Loucy (cell line): ENCODE data around the gene DHRS2.
"Not testable (repeated sequence)": the region's sequence is repeated elsewhere in the genome, so short reads cannot be mapped to it uniquely, and the experiment has no call there.

ENCODE experiments used
- H2AFZ ChIP-seq: fragments of 200-600 bp; sonication (generic); 2 replicates; pipeline ENCODE4 v1.6.0; 2016; ENCODE audit warnings: antibody characterized with exemption, mild to moderate bottlenecking, low read length, moderate library complexity
- H3F3A ChIP-seq: fragments of 200-600 bp; 2 replicates; pipeline ENCODE4 v1.6.0; 2016; ENCODE audit warnings: antibody characterized with exemption, low read depth, mild to moderate bottlenecking
- H3K27me3 ChIP-seq: fragments of 200-600 bp; sonication (generic); 2 replicates; pipeline ENCODE4 v1.6.1; 2014; ENCODE audit warnings: low read length, mild to moderate bottlenecking; ENCODE audit not compliant: insufficient read depth, poor library complexity, severe bottlenecking
- H3K36me3 ChIP-seq: fragments of 200-600 bp; sonication (generic); 2 replicates; pipeline ENCODE4 v1.6.1; 2016; ENCODE audit warnings: low read length; ENCODE audit not compliant: insufficient read depth
- H3K4me1 ChIP-seq: fragments of 200-600 bp; sonication (generic); 2 replicates; pipeline ENCODE4 v1.5.1; 2014; ENCODE audit warnings: low read length, mild to moderate bottlenecking; ENCODE audit not compliant: insufficient read depth, poor library complexity, severe bottlenecking
- H3K4me2 ChIP-seq: fragments of 200-600 bp; sonication (generic); 2 replicates; pipeline ENCODE4 v1.6.0; 2014; ENCODE audit warnings: antibody characterized with exemption, low read length, low read depth, mild to moderate bottlenecking; ENCODE audit not compliant: poor library complexity, severe bottlenecking
- H3K4me3 ChIP-seq: fragments of 200-600 bp; sonication (generic); 2 replicates; pipeline ENCODE4 v1.5.1; 2014; ENCODE audit warnings: low read length, mild to moderate bottlenecking, mixed read lengths; ENCODE audit not compliant: poor library complexity, severe bottlenecking
- H3K79me2 ChIP-seq: fragments of 200-600 bp; sonication (generic); 2 replicates; pipeline ENCODE4 v1.6.1; 2014; ENCODE audit warnings: low read length; ENCODE audit not compliant: insufficient read depth
- H3K9ac ChIP-seq: fragments of 200-600 bp; sonication (generic); 2 replicates; pipeline ENCODE4 v1.6.0; 2014; ENCODE audit warnings: mild to moderate bottlenecking, low read depth, low read length, moderate library complexity; ENCODE audit not compliant: poor library complexity, severe bottlenecking
- H3K9me2 ChIP-seq: fragments of 200-600 bp; sonication (generic); replicated peaks from 2 replicates; pipeline ENCODE4 v1.6.1; 2016; ENCODE audit warnings: low read depth, low read length, mixed read lengths
- H3K9me3 ChIP-seq: fragments of 200-600 bp; sonication (generic); 2 replicates; pipeline ENCODE4 v1.6.1; 2014; ENCODE audit warnings: mild to moderate bottlenecking, antibody characterized with exemption, low read length, low read depth; ENCODE audit not compliant: insufficient read depth
- H4K20me1 ChIP-seq: fragments of 200-600 bp; sonication (generic); 2 replicates; pipeline ENCODE4 v1.6.0; 2014; ENCODE audit warnings: antibody characterized with exemption, low read length, mild to moderate bottlenecking; ENCODE audit not compliant: insufficient read depth, poor library complexity, severe bottlenecking
- EZH2phosphoT487 ChIP-seq: fragments of 200-600 bp; IDR thresholded peaks from 2 replicates; pipeline ENCODE4 v1.6.1; 2018; ENCODE audit warnings: antibody characterized with exemption, mild to moderate bottlenecking, moderate library complexity, borderline replicate concordance
- TF ChIP-seq, protein P1 (sequence below): fragments of 200-600 bp; sonication (generic); conservative IDR thresholded peaks from 2 replicates; pipeline ENCODE4 v1.5.1; 2014; ENCODE audit warnings: mild to moderate bottlenecking, antibody characterized with exemption, low read length

DHRS2 gene

DNA sequence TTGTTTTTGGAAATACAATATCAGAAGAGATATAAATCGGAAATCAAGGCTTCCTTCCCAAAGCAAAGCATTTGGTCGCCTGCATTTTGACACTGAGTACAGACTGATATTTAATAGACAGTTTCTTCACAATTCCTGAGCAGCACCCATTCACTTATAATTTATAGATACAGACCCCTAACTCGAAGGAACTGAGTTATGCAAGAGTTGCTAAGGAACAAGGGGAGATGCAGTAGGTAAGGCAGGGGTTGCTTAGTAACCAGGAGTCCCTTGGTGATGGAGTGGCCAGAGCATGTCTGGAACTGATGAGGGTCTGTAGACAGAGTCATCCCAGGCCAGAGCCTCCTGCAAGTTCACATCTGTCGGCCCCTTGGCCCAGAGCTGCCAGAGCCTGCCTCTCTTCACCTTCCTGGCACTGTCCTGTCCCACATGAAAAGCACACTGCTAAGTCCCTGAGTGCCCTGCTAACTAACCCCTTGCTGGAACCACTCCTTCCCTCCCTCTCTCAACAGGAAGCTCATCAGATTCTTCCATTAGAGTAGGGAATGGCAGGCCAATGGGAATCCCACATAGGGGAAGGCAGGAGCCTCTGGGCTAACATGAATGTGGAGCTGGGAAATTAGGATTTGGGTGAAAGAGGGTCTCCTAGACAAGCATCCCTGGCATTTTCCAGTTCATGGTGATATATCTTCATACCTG, 3.6 kb upstream of the DHRS2 start:
- Histone ChIP-seq H4K20me1 (no peaks in the 10 kb centered on the region), H3K4me2 (peak overlapping the region; percentile 46), H3K9me2 (no peaks in the 10 kb centered on the region), H2AFZ (peak overlapping the region; percentile 96), H3K9ac (peak overlapping the region; percentile 67), H3K79me2 (no peaks in the 10 kb centered on the region), H3K4me3 (no peak overlapping the region), H3K9me3 (no peaks in the 10 kb centered on the region), H3K27me3 (no peaks in the 10 kb centered on the region), H3K36me3 (no peaks in the 10 kb centered on the region), H3F3A (no peaks in the 10 kb centered on the region), H3K4me1 (peaks cover 13% of the 10 kb centered on the region)
- TF ChIP-seq, protein P1, sequence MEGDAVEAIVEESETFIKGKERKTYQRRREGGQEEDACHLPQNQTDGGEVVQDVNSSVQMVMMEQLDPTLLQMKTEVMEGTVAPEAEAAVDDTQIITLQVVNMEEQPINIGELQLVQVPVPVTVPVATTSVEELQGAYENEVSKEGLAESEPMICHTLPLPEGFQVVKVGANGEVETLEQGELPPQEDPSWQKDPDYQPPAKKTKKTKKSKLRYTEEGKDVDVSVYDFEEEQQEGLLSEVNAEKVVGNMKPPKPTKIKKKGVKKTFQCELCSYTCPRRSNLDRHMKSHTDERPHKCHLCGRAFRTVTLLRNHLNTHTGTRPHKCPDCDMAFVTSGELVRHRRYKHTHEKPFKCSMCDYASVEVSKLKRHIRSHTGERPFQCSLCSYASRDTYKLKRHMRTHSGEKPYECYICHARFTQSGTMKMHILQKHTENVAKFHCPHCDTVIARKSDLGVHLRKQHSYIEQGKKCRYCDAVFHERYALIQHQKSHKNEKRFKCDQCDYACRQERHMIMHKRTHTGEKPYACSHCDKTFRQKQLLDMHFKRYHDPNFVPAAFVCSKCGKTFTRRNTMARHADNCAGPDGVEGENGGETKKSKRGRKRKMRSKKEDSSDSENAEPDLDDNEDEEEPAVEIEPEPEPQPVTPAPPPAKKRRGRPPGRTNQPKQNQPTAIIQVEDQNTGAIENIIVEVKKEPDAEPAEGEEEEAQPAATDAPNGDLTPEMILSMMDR: no peak
- no peak for TF ChIP-seq EZH2phosphoT487

DNA sequence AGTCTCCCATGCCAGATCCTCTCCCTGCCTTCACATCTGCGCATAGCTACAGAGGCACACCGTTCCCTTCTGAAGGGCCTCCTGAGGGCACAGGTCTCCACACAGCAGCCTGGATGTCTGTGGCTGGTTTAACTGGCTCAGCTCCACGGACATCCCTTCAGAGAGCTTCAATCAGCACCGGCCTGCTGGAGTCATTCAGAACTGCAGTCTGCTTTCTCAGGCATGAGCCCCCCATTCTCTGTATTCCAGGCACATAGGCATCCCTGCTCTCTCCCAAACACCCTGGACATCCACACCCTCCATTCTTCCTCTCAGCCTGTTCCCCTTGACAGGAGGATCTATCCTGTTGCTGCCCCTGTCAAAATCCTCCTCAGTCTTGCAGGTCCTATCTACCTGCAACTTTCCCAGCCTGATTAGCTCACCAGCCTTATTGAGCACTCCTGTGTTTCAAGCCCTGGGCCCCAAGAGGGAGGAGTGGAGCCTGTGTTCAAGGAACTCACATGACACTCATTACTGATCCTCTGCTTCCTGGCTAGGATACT, 2.9 kb upstream of the DHRS2 start:
- no peak overlapping the region for H3K4me3 ChIP-seq
- TF ChIP-seq, protein P1: no peak; the same call in 1 of the 2 replicates
- no peak for TF ChIP-seq EZH2phosphoT487
- no peaks in the 10 kb centered on the region for H3K79me2 ChIP-seq
- H2AFZ ChIP-seq: peak overlapping the region; percentile 59; the same call in 1 of the 2 replicates
- no peak overlapping the region for H3K4me2 ChIP-seq
- H3F3A ChIP-seq: no peaks in the 10 kb centered on the region
- H3K9me3 ChIP-seq: no peaks in the 10 kb centered on the region
- no peaks in the 10 kb centered on the region for H3K36me3 ChIP-seq
- no peaks in the 10 kb centered on the region for H3K27me3 ChIP-seq
- peaks cover 13% of the 10 kb centered on the region for H3K4me1 ChIP-seq
- H3K9me2 ChIP-seq: no peaks in the 10 kb centered on the region
- H3K9ac ChIP-seq: no peak overlapping the region
- no peaks in the 10 kb centered on the region for H4K20me1 ChIP-seq

DNA sequence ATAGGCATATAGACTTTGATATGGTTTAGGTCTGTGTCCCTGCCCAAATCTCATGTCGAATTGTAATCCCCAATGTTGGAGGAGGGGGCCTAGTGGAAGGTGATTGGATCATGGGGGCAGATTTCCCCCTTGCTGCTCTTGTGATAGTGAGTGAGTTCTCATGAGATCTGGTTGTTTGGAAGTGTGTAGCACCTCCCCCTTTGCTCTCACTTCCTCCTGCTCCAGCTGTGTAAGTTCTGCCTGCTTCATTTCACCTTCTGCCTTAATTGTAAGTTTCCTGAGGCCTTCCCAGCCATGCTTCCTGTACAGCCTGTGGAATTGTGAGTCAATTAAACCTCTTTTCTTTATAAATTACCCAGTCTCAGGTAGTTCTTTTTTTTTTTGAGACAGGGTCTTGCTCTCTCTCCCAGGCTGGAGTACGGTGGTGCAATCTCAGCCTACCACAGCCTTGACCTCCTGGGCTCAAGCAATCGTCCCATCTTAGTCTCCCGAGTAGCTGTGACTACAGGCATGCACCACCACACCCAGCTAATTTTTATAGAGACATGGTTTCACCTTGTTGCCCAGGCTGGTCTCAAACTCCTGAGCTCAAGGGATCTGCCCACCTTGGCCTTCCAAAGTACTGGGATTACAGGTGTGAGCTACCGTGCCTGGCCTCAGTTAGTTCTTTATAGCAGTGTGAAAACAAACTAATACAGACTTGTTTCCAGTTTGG, 1.3 kb upstream of the DHRS2 start:
- not testable (repeated sequence) for H3K9ac ChIP-seq, H3F3A ChIP-seq, H3K9me2 ChIP-seq, H3K79me2 ChIP-seq, H3K36me3 ChIP-seq, H3K4me2 ChIP-seq, H3K4me3 ChIP-seq, H3K9me3 ChIP-seq, H2AFZ ChIP-seq, H3K27me3 ChIP-seq, H4K20me1 ChIP-seq
- peaks cover 13% of the 10 kb centered on the region for H3K4me1 ChIP-seq

DNA sequence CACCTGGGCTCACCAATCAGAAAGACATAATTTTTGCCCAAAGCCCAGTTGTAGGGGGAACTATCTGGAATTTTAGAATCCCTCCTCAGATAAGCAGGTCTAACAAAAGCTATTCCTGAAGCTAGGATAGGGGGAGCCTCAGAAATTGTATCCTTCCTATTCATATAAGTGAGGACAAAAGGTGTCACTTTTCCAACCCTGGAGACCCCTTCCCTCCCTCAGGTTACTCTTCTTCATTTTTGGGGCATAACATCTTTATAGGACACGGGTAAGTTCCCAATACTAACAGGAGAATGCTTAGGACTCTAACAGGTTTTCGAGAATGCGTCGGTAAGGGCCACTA, 1.1 kb downstream of the DHRS2 start:
- not testable (repeated sequence) for H3K27me3 ChIP-seq, H3F3A ChIP-seq, H3K4me2 ChIP-seq, H2AFZ ChIP-seq, H3K4me1 ChIP-seq, H3K9ac ChIP-seq, H3K4me3 ChIP-seq, H3K9me3 ChIP-seq, H3K79me2 ChIP-seq, H3K36me3 ChIP-seq, H4K20me1 ChIP-seq, H3K9me2 ChIP-seq

DNA sequence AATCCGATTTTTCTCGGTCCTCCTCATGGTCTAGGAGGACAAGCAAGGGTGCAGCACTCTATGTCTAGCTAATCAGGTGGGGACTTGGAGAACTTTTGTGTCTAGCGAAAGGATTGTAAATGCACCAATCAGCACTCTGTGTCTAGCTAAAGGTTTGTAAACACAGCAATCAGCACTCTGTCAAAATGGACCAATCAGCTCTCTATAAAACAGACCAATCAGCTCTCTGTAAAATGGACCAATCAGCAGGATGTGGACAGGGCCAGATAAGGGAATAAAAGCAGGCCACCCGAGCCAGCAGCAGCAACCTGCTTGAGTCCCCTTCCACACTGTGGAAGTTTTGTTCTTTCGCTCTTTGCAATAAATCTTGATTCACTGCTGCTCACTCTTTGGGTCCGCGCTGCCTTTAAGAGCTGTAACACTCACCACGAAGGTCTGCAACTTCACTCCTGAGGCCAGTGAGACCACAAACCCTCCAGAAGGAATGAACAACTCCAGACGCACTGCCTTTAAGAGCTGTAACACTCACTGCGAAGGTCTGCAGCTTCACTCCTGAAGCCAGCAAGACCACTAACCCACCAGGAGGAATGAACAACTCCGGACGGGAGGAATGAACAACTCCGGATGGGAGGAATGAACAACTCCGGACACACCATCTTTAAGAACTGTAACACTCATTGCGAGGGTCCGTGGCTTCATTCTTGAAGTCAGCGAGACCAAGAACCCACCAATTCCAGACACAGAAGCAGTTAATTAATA, 1.7 kb downstream of the DHRS2 start:
- H3K4me3 ChIP-seq, H3K27me3 ChIP-seq, H4K20me1 ChIP-seq, H3K79me2 ChIP-seq, H3K9me2 ChIP-seq, H2AFZ ChIP-seq, H3K4me2 ChIP-seq, H3K9ac ChIP-seq, H3K36me3 ChIP-seq, H3F3A ChIP-seq, H3K9me3 ChIP-seq, H3K4me1 ChIP-seq: not testable (repeated sequence)
